Measurements from ENCODE around the gene ANKRD33B.
"Not testable (repeated sequence)": the region's sequence is repeated elsewhere in the genome, so short reads cannot be mapped to it uniquely, and the experiment has no call there.

The ANKRD33B gene

DNA sequence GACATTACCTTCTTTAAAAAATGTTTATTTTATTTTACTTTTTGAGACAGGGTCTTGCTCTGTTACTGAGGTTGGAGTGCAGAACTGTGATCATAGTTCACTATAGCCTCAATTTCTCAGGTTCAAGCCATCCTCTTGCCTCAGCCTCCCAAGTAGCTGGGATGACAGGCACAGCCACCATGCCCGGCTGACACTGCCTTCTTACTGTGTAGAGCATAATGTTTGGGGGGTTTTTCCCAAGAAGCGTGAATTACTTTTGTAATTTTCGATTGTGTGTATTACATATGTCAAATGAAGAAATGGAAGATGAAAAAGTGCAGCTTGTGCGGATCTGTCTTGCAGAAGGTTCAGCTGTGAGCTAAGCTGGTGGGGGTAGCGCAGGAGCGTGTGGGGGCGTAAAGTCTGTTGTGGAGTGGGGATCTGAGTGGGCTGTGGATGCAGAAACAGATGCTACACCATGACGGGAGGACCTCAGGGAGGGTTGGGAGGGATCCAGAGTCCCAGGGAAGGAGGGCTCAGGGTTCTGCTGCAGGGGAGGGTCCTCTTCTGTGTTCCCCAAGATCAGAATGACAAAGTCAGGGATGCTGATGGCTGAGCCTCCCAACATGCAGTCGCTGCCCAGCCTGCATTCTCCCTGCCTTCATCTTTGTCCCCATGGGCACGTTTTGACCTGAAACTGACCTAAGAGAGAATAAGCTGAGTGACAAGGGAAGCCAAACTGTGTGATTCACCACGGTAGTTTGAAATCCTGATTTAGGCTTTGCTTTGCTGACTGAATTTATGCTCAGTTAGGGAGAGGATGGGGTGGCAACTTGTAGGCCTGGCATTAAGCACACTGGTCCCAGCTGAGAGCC, 6.8 kb upstream of the ANKRD33B start:
- DNase-seq (ENCODE audit: low spot score in 2 of 2) = no peak
- H3K27me3 ChIP-seq (ENCODE audit: low read depth) = no peaks in the 10 kb centered on the region
- in situ Hi-C loops (cut with MboI; ENCODE audit: low sequenced_read_pairs) = no loop called here
- H3K36me3 ChIP-seq (replicated peaks) = no peaks in the 10 kb centered on the region
- no peaks in the 10 kb centered on the region for H3K4me1 ChIP-seq
- H3K4me3 ChIP-seq = no peak overlapping the region
- no peaks in the 10 kb centered on the region for H3K9me3 ChIP-seq

DNA sequence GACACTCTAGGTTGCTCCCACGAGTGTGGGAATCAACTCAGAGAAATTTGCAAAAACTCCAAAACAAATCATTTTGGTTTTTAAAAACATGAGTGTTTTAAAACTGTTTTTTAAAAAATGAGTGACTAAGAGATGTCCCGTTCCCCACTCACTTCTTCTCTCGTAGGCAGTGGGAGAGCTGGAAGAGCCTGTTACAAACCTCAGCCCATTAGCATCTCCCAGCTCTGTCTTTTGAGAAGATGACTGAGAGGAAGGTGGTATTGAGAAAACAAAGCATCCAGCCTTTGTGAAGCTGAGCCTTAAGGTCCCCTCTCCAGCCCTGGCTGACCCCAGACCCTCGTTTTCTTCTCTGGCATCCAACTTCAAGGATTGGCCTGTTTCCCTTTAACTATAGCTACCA, 4.7 kb upstream of the ANKRD33B start:
- DNase-seq (ENCODE audit: low spot score in 2 of 2) = no peak
- H3K27me3 ChIP-seq (ENCODE audit: low read depth) = no peaks in the 10 kb centered on the region
- no peaks in the 10 kb centered on the region for H3K9me3 ChIP-seq
- H3K4me1 ChIP-seq = no peaks in the 10 kb centered on the region
- H3K36me3 ChIP-seq (replicated peaks) = no peaks in the 10 kb centered on the region
- H3K4me3 ChIP-seq = no peak overlapping the region
- in situ Hi-C loops (cut with MboI; ENCODE audit: low sequenced_read_pairs) = no loop called here

DNA sequence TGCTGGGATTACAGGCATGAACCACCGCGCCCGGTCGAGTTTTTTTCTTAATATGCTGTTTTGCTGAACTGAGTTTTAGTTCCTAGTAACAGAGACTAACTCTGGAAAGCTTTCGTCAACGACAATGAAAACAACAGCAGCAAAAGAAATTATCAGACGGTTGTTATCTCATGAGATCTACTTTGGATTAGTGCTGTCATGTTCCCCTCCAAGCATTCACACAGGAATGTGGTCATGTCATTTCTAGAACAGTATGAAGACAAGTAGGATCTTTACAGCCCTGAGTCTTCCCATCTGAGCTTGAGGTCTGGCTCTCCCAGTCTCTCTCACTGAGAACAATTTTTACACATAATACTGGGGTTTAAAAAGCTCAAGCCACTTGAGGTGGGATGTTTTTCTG, 4.0 kb upstream of the ANKRD33B start:
- Histone ChIP-seq H3K4me1 (no peaks in the 10 kb centered on the region), H3K27me3 (ENCODE audit: low read depth) (no peaks in the 10 kb centered on the region)
- in situ Hi-C loops (cut with MboI; ENCODE audit: low sequenced_read_pairs) = no loop called here

DNA sequence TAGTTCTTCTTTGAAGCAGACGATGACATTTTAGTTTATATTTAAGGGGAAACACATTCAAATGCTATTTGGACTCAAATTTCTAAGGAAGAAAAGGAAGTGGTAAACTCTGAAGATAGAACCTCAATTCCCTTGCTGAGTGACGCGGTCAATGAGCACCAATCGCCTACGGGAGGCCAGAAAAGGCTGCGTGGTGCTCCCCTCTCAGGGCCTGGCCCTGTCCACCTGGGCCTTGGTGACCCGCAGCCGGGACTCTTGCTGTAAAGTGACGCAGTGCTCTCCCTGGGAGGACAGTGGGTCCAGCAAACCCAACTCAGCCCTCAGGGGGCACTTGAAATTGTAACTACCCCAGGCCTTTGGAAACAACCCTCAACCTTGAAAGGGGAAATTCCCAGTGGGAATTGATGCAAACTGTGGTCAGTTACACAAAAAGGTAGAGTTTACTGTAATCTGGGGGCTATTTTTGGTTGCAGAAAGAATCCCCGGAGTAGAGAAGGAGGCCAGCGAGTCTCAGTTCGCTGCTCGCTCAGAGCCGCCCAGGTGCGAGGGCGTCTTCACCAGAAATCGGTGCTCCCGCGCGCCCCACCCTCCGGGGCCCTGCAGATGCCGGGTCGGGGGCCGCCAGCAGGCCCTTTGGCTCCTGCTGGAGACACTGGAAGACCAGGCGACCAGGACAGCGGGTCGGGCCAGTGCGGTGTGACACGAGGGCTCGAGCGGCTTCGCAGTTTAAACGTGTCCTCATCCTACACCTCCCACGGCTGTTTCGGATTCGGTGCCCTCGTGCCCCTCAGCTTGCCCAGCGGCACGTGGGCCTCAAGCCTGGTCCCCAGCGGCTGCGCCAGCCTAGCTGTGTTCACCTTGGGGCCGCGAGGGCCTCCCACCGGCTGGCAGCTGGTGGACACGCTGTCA, 1.4 kb upstream of the ANKRD33B start:
- Histone ChIP-seq H3K4me3 (no peak overlapping the region; the same call in 1 of the 2 replicates), H3K27me3 (ENCODE audit: low read depth) (no peaks in the 10 kb centered on the region)
- no peak for DNase-seq (ENCODE audit: low spot score in 2 of 2)

More for the DNA sequence above, 4.0 kb upstream of the ANKRD33B start:
- DNase-seq (ENCODE audit: low spot score in 2 of 2) = no peak
- Histone ChIP-seq H3K4me3 (no peak overlapping the region), H3K36me3 (replicated peaks) (no peaks in the 10 kb centered on the region), H3K9me3 (no peaks in the 10 kb centered on the region)

DNA sequence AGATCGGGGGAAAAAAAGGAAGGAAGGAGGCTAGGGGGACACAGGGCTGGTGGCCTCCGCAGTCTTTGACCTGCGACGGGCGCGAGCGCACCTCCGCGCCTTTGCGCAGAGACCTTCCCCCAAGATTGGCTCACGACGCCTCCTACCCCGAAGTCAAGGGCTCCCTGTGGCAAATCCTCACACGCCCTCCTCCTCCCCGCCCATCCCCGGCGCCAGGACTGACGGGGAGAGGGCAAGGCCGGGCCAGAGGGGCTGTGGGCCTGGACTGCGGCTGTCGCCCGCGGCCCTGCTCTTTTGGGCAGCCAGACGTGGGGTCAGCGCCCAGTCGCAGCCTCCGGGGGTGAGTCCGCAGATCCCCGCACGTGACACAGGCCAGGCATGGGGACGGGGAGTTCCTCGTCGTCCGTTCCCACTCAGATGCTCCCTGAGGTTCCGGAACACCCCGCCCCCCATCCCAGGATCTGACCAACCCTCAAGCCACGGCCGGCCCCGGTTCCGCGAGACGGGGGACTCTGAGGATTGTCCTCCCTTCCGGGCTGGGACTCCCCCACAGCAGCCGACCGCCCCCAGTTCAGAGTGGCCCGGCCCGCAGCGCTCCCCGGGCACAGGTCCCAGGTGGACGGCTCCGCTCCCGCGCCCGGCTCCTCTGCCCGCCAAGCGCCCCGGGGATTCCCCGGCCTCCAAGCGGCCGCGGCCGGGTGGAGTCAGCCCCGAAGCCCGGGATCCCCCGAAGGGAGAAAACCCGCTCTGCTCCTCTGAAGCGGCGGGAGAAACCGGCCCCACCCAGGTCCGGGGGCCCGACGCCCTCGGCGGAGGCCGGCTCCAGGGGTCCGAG, 543 bp upstream of the ANKRD33B start:
- DNase-seq (ENCODE audit: low spot score in 2 of 2) = no peak
- Histone ChIP-seq H3K9me3 (no peaks in the 10 kb centered on the region), H3K4me3 (peak overlapping the region; percentile 58), H3K27me3 (ENCODE audit: low read depth) (no peaks in the 10 kb centered on the region), H3K4me1 (peaks cover 6% of the 10 kb centered on the region; the same call in 1 of the 2 replicates), H3K36me3 (replicated peaks) (no peaks in the 10 kb centered on the region; the same call in 1 of the 2 replicates)
- in situ Hi-C loops (cut with MboI; ENCODE audit: low sequenced_read_pairs) = no loop called here

More for the DNA sequence above, 1.4 kb upstream of the ANKRD33B start:
- in situ Hi-C loops (cut with MboI; ENCODE audit: low sequenced_read_pairs) = no loop called here
- Histone ChIP-seq H3K4me1 (peaks cover 6% of the 10 kb centered on the region; the same call in 1 of the 2 replicates), H3K36me3 (replicated peaks) (no peaks in the 10 kb centered on the region; the same call in 1 of the 2 replicates), H3K9me3 (no peaks in the 10 kb centered on the region)

DNA sequence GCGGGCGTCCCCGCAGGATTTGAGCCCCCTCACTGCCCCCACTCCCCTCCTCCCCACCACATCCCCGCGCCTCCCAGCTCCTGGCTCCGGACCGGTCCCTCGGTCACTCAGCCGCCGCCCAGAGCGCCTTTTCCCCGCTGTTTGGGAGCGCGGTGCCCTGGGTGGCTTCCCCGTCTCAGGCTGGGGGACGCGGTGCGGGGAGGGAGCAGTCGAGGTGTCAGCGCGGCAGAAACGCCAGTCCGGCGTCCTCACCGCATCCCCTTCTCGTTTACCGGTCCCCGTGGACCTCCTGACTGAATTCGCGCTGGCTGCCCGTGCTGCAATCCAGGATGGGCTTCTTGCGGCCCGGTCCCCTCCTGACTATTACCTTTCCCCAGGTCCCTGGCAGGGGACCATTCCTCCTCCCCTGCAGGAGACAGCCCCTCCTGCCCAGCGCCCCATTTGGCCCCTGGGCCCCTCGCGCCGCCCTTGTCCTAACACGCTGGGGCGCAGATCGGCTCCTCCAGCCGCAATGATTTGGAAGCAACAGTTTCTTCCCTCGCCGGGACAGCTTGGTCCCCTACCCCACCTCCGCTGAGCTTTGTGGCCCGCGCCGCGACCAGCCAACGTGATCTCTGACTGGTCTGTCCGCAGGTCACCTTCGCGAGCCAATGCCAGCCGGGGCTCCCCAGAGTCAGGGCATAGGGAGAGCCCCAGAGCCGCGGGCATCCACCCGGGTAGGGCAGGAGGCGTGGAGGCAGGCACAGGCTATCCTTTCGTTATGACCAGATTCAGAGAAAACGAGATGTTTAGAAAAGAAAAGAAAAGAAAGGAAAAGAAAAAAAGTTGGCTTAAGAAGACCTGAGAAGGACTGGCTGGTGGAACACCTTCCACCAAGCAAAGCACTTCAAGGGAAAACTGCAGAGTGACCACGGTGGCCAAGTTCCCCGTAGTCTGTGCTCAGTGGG, 1.2 kb downstream of the ANKRD33B start:
- H3K27me3 ChIP-seq (ENCODE audit: low read depth) = no peaks in the 10 kb centered on the region
- H3K36me3 ChIP-seq (replicated peaks) = no peaks in the 10 kb centered on the region; the same call in 1 of the 2 replicates
- peak in 1 of 2 experiments; percentile 40 for DNase-seq (ENCODE audit: low spot score in 2 of 2)
- peak overlapping the region; percentile 58 for H3K4me3 ChIP-seq
- in situ Hi-C loops (cut with MboI; ENCODE audit: low sequenced_read_pairs) = no loop called here
- H3K9me3 ChIP-seq = no peaks in the 10 kb centered on the region
- peaks cover 6% of the 10 kb centered on the region; the same call in 1 of the 2 replicates for H3K4me1 ChIP-seq

DNA sequence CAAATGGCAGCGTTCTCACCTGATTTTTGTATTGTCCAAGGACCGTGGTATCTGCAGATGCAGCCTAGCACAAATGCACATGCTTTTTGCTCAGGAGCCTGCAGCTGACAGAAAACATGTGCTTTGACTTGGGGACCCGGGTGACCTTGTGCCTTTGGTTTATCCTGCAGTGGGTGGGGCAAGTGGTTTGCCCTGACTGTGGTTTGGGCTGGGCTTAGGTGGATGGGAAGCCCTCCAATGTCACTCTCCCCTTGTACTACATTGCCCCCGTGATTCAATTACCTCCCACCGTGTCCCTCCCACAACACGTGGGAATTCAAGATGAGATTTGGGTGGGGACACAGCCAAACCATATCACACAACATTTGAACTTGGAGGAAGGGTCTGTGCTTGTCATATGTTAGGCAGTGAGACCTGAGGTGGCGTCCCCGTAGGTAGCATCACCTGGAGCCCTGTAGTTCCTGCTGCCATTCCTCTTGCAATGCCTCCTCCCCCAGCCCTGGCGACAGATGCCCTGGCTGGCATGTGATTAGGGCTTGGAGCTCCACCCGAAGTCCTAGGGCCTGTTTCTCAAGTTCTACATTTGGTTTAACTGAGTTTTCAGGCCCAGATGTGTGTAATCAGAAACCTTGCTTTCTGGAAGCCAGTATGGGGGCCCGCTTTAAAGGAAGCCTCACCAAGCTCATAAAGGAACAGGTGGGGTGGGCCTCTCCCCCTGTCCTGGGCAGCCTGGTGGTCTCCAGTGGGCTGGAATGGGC, 2.1 kb downstream of the ANKRD33B start:
- Histone ChIP-seq H3K4me1 (peaks cover 6% of the 10 kb centered on the region; the same call in 1 of the 2 replicates), H3K36me3 (replicated peaks) (no peaks in the 10 kb centered on the region; the same call in 1 of the 2 replicates), H3K9me3 (no peaks in the 10 kb centered on the region), H3K4me3 (peak overlapping the region; percentile 58), H3K27me3 (ENCODE audit: low read depth) (no peaks in the 10 kb centered on the region)
- in situ Hi-C loops (cut with MboI; ENCODE audit: low sequenced_read_pairs) = no loop called here
- peak in 1 of 2 experiments; percentile 34 for DNase-seq (ENCODE audit: low spot score in 2 of 2)

DNA sequence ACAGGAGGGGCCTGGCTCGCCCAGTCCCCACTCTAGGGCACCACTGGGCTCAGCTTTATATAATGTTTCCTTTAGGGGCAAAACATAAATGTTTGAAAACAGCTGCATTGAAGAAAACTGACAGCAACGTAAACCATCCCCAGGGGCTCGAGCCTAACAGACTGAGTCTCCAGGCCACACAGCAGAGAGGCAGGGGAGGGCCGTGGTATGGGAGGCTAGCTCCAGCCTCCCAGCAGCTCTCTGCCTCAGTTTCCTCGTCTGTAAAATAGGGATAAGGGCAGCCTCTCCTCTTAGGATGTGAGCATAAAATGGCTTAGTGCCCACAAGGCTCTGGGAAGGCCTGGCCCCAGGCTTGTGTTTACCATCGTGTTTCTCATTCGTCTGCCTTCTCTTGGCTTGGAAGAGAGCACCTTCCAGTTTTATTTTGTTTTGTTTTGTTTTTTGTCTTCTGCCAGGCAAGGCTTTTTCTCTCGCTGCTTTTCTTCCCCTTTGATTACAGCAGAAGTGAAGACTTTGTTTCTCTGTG, 2.7 kb downstream of the ANKRD33B start:
- in situ Hi-C loops (cut with MboI; ENCODE audit: low sequenced_read_pairs) = no loop called here
- Histone ChIP-seq H3K9me3 (no peaks in the 10 kb centered on the region), H3K4me3 (no peak overlapping the region), H3K36me3 (replicated peaks) (no peaks in the 10 kb centered on the region; the same call in 1 of the 2 replicates), H3K4me1 (peaks cover 6% of the 10 kb centered on the region; the same call in 1 of the 2 replicates), H3K27me3 (ENCODE audit: low read depth) (no peaks in the 10 kb centered on the region)
- DNase-seq (ENCODE audit: low spot score in 2 of 2) = no peak

DNA sequence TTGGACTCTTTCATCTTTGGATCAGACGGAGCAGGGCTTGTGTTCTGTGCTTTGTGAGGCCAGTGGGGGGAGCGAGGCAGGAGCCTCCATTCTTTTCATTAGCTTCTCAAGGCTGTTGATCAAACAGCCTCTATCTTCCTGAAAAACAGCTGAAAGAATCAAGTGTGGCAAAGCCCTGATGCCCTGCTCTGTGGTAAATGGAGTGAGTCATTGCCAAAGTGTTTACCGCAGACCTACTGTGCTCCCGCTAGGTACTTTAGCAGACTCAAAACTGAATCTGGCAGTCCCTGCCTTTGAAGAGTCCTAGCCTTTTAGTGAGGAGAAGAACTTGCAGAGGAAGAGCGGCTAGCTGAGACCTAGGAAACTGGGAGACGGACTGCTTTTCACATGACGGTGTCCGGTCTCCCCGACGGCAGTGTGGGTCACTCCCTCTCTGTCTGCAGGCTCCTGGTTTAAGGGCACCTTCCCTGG, 3.3 kb downstream of the ANKRD33B start:
- Histone ChIP-seq H3K4me1 (peaks cover 6% of the 10 kb centered on the region; the same call in 1 of the 2 replicates), H3K36me3 (replicated peaks) (no peaks in the 10 kb centered on the region; the same call in 1 of the 2 replicates), H3K4me3 (no peak overlapping the region), H3K9me3 (no peaks in the 10 kb centered on the region), H3K27me3 (ENCODE audit: low read depth) (no peaks in the 10 kb centered on the region)
- DNase-seq (ENCODE audit: low spot score in 2 of 2) = no peak
- in situ Hi-C loops (cut with MboI; ENCODE audit: low sequenced_read_pairs) = no loop called here

DNA sequence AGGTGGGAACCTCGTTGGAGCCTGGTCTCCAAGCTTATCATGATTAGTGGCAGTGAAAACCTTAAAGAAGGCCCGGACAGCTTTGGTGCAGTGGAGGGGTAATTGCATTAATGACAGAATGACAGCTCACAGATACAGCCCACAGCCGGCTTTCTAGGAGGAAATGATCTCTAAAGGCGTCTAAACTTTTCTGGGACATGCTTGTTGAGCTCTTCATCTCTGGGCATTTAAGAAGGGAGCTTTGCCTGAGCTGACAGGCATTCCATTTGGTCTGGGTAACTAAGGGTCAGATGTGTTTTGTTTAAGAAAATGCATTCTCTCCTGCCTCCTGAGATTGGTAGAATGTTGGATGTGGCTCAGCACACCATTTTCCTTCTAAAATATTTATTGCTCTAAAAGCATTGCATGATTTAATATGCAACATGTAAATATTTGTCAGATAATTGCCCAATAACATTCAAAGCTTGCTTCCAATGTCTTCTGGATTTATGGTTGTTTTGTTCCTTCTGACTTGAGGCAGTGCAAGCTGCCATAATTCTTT, 4.0 kb downstream of the ANKRD33B start:
- H3K27me3 ChIP-seq (ENCODE audit: low read depth) = no peaks in the 10 kb centered on the region
- in situ Hi-C loops (cut with MboI; ENCODE audit: low sequenced_read_pairs) = no loop called here
- H3K9me3 ChIP-seq = no peaks in the 10 kb centered on the region
- peaks cover 6% of the 10 kb centered on the region; the same call in 1 of the 2 replicates for H3K4me1 ChIP-seq
- H3K4me3 ChIP-seq = no peak overlapping the region
- H3K36me3 ChIP-seq (replicated peaks) = no peaks in the 10 kb centered on the region; the same call in 1 of the 2 replicates
- no peak for DNase-seq (ENCODE audit: low spot score in 2 of 2)

DNA sequence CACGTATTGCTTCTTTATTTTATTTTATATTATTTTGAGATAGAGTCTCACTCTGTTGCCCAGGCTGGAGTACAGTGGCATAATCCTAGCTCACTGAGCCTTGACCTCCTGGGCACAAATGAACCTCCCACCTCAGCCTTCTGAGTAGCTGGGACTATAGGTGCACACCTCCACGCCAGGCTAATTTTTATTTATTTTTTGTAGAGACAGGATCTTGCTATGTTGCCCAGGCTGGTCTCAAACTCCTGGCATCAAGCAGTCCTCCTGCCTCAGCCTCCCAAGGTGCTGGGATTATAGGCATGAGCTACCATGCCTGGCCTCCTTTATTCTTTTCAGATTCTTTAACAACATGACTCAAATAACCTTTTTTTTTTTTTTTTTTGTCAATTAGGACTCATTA, 6.7 kb downstream of the ANKRD33B start:
- H3K4me1 ChIP-seq; H3K9me3 ChIP-seq; H3K4me3 ChIP-seq; DNase-seq (ENCODE audit: low spot score in 2 of 2); H3K27me3 ChIP-seq (ENCODE audit: low read depth); H3K36me3 ChIP-seq (replicated peaks); in situ Hi-C loops (cut with MboI; ENCODE audit: low sequenced_read_pairs): not testable (repeated sequence)

Measured in HAP-1 (cell line).